NCI-H146 treated with DMSO at 0.1 percent for 48 hours (cell line): Measurements from ENCODE around the gene PHF2.

Experiments used
- DNase-seq: peaks from one replicate; lab custom pipeline; 2025; ENCODE audit not compliant: unreplicated experiment; lab: John Stamatoyannopoulos, UW

The PHF2 gene

GRCh38 chr9:93624431-93624834 lies 48.0 kb downstream of the PHF2 start:
- no peak for DNase-seq

- DNase-seq, result no peak
Observed at GRCh38 chr9:93624977-93625376, 48.6 kb downstream of the PHF2 start.

DNA sequence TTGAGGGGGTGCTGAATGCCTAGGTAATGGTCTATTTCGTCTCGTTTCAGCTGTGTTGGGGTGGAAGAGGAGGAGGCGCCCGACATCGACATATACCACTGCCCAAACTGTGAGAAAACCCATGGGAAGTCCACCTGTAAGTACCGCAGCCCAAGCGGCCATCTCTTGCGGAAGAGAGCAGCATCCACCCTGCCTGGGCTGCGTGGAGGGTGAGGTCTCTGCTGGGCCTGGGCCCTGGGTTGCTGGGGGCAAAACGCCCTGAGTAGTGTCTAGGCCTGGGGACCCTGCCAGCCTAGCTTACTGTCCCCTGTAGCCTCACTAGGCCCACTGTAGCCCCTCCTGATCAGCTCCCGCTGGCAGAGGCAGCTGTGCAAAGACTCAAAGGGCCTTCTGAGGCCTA lies 53.5 kb downstream of the PHF2 start:
- DNase-seq, result no peak

DNA sequence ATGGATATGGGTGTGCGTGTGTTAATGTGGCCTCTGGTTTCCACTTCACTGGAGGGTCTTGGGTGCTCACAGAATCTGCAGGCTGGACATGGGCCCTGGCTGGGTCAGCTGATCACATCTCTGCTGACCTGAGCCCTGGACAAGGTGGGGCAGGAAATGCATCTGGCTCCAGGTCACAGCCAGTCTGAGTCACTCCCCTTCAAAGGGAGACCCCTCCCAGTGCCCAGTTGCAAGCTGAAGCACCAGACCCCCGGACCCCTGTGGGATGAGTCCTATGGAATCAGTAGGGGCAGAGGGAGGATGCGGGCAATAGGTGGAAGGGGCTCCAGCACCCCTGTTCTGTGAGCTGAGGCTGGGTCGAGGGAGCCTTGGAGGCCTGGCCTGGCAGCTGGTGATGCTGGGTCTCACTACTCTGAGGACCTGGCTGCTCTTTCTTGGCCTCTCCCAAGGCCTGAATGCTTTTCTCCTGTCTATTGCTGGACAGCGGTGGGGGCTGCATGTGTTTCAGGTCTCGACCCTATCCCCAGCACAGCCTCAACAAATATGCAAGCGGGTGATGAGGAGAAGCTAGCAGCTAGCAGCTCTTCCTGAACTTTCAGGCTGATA lies 54.5 kb downstream of the PHF2 start:
- DNase-seq, result no peak

GRCh38 chr9:93633492-93634221 lies 57.3 kb downstream of the PHF2 start:
- no peak for DNase-seq

DNA sequence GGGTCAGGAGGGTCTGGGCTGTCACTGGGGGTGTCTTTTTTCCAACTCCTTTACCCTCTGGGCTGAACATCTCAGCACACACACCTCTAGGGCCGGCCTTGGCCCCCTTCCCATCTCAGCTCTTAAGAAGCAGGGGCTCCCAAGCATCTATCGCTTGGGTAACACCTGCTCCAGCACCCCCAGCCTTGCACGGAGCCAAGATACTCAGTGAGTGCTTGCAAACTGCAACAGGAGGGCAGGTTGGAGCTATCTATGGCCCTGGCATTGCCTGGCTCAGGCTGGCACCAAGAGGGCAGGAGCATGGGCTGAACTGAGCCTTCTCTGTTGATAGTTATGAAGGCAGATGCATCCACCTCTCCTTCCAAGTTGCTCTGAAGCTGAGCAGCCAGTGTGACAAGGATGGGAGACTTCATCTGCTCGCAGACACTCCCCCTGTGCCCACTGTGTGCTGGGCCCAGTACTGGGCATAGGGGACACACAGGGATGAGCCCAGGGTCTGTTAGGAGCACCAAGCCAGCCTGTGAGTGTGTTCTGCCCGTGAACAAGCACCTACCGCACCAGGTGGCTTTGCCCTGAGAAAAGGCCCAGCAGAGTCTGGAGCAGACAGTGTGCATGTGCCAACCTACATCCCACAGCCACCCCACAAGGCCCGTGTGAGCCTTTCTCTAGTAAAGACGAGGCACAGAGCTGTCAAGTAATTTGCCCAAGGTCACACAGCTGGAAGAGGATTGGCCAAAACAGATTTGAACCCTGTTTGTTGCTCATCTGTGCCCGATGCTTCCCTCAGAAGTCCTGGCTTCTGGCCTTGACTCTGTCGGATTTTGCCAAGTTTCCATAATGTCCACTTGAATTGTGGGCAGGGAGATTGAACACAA lies 58.2 kb downstream of the PHF2 start:
- DNase-seq, result no peak

DNA sequence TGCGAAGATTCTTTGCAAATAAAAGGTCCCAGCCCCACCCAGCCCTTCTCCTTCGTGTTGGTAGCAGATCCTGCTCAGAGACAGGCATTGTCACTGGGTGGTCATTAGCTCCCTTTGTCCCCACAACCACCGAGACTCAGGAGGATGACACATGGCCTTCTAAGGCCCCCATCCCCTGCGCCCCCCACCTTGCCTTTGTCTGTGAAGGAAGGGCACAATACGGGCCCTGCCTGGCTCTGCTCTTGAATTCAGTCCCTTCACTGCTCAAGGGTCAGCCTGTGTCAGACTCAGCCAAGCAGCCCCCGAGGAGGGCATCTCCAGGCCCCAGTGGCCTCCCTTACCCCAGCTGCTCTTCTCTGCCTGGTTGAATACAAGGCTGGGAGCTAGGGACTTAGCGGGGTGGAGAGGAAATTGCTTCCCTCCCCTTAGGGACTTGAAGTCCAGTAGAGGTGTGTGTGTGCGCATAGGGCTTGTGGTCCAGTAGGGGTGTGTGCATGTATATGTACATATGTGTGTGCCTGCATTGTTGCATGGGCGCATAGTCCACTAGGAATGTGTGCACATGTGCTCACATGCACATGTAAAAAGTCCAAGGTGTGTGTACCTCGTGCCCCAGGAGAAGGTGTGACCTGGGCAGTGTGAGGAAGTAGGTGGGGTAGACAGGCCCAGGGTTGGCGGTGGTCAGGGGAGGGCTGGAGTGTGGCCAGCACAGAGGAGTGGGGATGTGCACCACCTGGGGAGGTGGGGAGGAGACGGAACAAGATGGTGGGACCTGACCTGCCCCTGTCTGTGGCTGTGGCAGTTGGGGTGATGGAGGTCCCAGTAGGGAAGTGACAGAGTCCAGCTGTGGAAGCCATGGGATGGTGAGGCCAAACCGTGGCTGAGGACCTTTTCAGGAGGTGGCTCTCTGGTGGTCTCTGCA lies 59.1 kb downstream of the PHF2 start:
- DNase-seq, result no peak

DNA sequence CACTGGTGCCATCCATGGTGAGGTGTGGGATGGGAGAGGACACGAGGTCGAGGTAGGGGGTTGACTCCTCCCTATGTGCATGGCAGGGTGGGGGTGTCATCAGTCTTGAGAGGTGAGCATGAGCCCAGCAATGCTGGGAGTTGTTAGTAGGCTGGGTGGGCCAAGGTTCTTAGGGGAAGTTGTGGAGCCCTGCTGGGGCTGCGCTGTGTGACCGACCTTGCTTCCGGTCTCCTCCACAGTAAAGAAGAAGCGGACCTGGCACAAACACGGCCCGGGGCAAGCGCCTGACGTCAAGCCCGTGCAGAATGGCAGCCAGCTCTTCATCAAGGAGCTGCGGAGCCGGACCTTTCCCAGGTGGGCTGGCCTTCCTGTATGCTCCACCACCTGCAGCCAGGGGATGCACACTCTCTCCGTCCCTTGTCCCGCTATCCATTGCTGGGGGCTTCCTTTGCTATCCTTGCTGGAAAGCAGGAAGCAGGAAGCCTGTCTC lies 59.8 kb downstream of the PHF2 start:
- no peak for DNase-seq

- no peak for DNase-seq
Observed at GRCh38 chr9:93636667-93637066, 60.3 kb downstream of the PHF2 start.

- no peak for DNase-seq
Observed at GRCh38 chr9:93637886-93638285, 61.5 kb downstream of the PHF2 start.

- DNase-seq, result no peak
Observed at GRCh38 chr9:93640027-93640426, 63.6 kb downstream of the PHF2 start.

- DNase-seq, result no peak
Observed at GRCh38 chr9:93642961-93643360, 66.6 kb downstream of the PHF2 start.

- no peak for DNase-seq
Observed at GRCh38 chr9:93644397-93645088, 68.2 kb downstream of the PHF2 start.

DNA sequence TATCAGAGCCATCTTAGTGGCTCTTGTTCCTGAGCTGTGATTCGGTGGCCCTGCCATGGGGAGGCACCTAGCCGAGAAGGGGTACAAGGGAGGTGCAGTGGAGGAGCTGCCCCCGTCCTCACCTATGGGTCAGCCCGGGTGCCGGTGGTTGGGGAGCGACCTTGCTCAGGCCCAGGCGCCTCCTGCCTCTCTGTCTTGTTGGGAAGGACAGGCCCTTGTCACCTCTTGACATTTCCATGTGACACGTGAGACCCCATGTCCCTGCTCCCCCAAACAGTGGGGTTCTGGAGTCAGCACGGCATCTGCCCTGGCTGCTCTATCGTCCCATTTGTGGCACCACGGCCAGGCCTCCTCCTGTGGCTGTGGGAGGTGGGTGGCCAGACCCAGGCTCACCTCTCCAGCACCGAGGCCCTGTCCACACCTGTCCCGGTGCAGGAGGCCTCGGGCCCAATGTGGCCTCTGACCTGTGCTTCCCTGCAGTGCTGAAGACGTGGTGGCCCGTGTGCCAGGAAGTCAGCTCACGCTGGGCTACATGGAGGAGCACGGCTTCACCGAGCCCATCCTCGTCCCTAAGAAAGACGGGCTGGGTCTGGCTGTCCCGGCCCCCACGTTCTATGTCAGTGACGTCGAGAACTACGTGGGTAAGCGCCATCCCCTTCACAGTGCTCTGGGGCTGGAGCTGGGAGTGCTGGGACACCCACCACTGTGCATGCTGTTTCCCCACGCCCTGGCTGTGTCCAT lies 68.9 kb downstream of the PHF2 start:
- DNase-seq, result no peak

- no peak for DNase-seq
Observed at GRCh38 chr9:93645921-93646639, 69.7 kb downstream of the PHF2 start.

- no peak for DNase-seq
Observed at GRCh38 chr9:93646640-93647178, 70.3 kb downstream of the PHF2 start.

- DNase-seq, result no peak
Observed at GRCh38 chr9:93648181-93648580, 71.8 kb downstream of the PHF2 start.

GRCh38 chr9:93648836-93649235 lies 72.5 kb downstream of the PHF2 start:
- DNase-seq, result no peak
